WTC11 (cell line): ENCODE data around the gene DMRT2. TPM values are rescaled to one million over a fixed set of nuclear protein-coding genes. Genes with fewer than 3 reads are reported as not detected.
A peak's percentile ranks its signal among the peaks of the same experiment; 100 is the strongest.

Source experiments
- ATAC-seq: fragments of 200-7000 bp; cut with Tn5 transposase; 2 replicates; pipeline ENCODE4 v1.10.0; 2021; ENCODE audit warnings: mild to moderate bottlenecking, moderate library complexity
- CTCF ChIA-PET: fragments of 300-600 bp; sonication (Branson Sonifier 250); formaldehyde crosslinking; loops from one replicate; lab custom pipeline; 2021; ENCODE audit warnings: antibody characterized with exemption; lab: Charles Lee
- POLR2A ChIA-PET: fragments of 350-600 bp; sonication (Branson Sonifier 250); formaldehyde crosslinking; loops from one replicate; lab custom pipeline; 2021; ENCODE audit warnings: antibody characterized with exemption; lab: Charles Lee
- DNase-seq: peaks from one replicate; pipeline ENCODE4 v3.0.0; 2021; ENCODE audit warnings: low spot score
- H3K27ac Mint-ChIP-seq: 2 replicates; pipeline ENCODE4 v1.8.0; 2021; ENCODE audit warnings: mixed read lengths
- H3K27me3 Mint-ChIP-seq: 2 replicates; pipeline ENCODE4 v1.8.0; 2021; ENCODE audit warnings: low read depth, mild to moderate bottlenecking, moderate library complexity, mixed read lengths
- H3K36me3 Mint-ChIP-seq: 2 replicates; pipeline ENCODE4 v1.8.0; 2021; ENCODE audit warnings: mixed read lengths
- H3K4me1 Mint-ChIP-seq: 2 replicates; pipeline ENCODE4 v1.8.0; 2022; ENCODE audit warnings: mixed read lengths
- H3K4me3 Mint-ChIP-seq: 2 replicates; pipeline ENCODE4 v1.8.0; 2021; ENCODE audit warnings: mild to moderate bottlenecking, moderate library complexity, mixed read lengths
- H3K9me3 Mint-ChIP-seq: 2 replicates; pipeline ENCODE4 v1.8.0; 2021; ENCODE audit warnings: mixed read lengths
- ATF1 ChIP-seq: sonication (generic); formaldehyde crosslinking; IDR thresholded peaks from 2 replicates; pipeline ENCODE4 v1.8.1; 2023; ENCODE audit warnings: mild to moderate bottlenecking, moderate library complexity, missing genetic modification reagents
- CTCF ChIP-seq: fragments of 200-600 bp; IDR thresholded peaks from 2 replicates; pipeline ENCODE4 v1.8.0; 2022; ENCODE audit warnings: antibody characterized with exemption
- E2F1 ChIP-seq: sonication (generic); formaldehyde crosslinking; IDR thresholded peaks from 2 replicates; pipeline ENCODE4 v1.8.0; 2022; ENCODE audit warnings: mild to moderate bottlenecking, missing genetic modification reagents
- ELF4 ChIP-seq: sonication (generic); formaldehyde crosslinking; IDR thresholded peaks from 2 replicates; pipeline ENCODE4 v1.8.1; 2022; ENCODE audit warnings: low read depth, mild to moderate bottlenecking, moderate library complexity, missing genetic modification reagents
- FOXK1 ChIP-seq: sonication (generic); formaldehyde crosslinking; IDR thresholded peaks from 2 replicates; pipeline ENCODE4 v1.8.0; 2022; ENCODE audit warnings: mild to moderate bottlenecking, moderate library complexity, missing genetic modification reagents
- GABPB1 ChIP-seq: sonication (generic); formaldehyde crosslinking; IDR thresholded peaks from 2 replicates; pipeline ENCODE4 v1.8.1; 2023; ENCODE audit warnings: mild to moderate bottlenecking, missing genetic modification reagents
- JAZF1 ChIP-seq: fragments of 250-450 bp; sonication (Bioruptor Pico); IDR thresholded peaks from 2 replicates; pipeline ENCODE4 v1.9.0; 2021; ENCODE audit warnings: moderate library complexity, mild to moderate bottlenecking, inconsistent platforms
- MAX ChIP-seq: sonication (generic); formaldehyde crosslinking; IDR thresholded peaks from 2 replicates; pipeline ENCODE4 v1.8.0; 2022; ENCODE audit warnings: mild to moderate bottlenecking, missing genetic modification reagents
- NFATC4 ChIP-seq: fragments of 250-450 bp; sonication (Bioruptor Pico); IDR thresholded peaks from 2 replicates; pipeline ENCODE4 v1.9.0; 2021; ENCODE audit warnings: mild to moderate bottlenecking
- NR1H2 ChIP-seq: sonication (generic); formaldehyde crosslinking; IDR thresholded peaks from 2 replicates; pipeline ENCODE4 v1.9.0; 2021; ENCODE audit warnings: mild to moderate bottlenecking, moderate library complexity, missing genetic modification reagents
- NR3C1 ChIP-seq: sonication (generic); formaldehyde crosslinking; conservative IDR thresholded peaks from 2 replicates; pipeline ENCODE4 v1.8.1; 2023; ENCODE audit warnings: low read depth, mild to moderate bottlenecking, missing genetic modification reagents
- SOX15 ChIP-seq: fragments of 250-450 bp; sonication (Bioruptor Pico); IDR thresholded peaks from 2 replicates; pipeline ENCODE4 v1.9.0; 2021; ENCODE audit warnings: mild to moderate bottlenecking
- TCF7 ChIP-seq: sonication (generic); formaldehyde crosslinking; IDR thresholded peaks from 2 replicates; pipeline ENCODE4 v1.8.0; 2022; ENCODE audit warnings: mild to moderate bottlenecking, low read depth, missing genetic modification reagents, moderate library complexity
- ZNF121 ChIP-seq: sonication (generic); formaldehyde crosslinking; IDR thresholded peaks from 2 replicates; pipeline ENCODE4 v1.8.0; 2023; ENCODE audit warnings: missing genetic modification reagents
- ZNF423 ChIP-seq: fragments of 250-450 bp; sonication (Bioruptor Pico); IDR thresholded peaks from 2 replicates; pipeline ENCODE4 v2.1.2; 2022; ENCODE audit warnings: mild to moderate bottlenecking, moderate library complexity
- ZNF512 ChIP-seq: sonication (generic); formaldehyde crosslinking; IDR thresholded peaks from 2 replicates; pipeline ENCODE4 v1.8.1; 2022; ENCODE audit warnings: missing genetic modification reagents, borderline replicate concordance
- ZNF671 ChIP-seq: fragments of 250-450 bp; sonication (Bioruptor Pico); IDR thresholded peaks from 2 replicates; pipeline ENCODE4 v1.8.0; 2021; ENCODE audit warnings: mild to moderate bottlenecking
- total RNA-seq: library from RNA; stranded (reverse); gene quantifications from 3 replicates; pipeline ENCODE4 v1.2.3, GENCODE V29; 2021
- TF ChIP-seq, protein P1 (sequence below): fragments of 250-450 bp; sonication (Bioruptor Pico); IDR thresholded peaks from 2 replicates; pipeline ENCODE4 v2.1.2; 2022; ENCODE audit warnings: mild to moderate bottlenecking, moderate library complexity
- TF ChIP-seq, protein P2 (sequence below): sonication (generic); formaldehyde crosslinking; IDR thresholded peaks from 2 replicates; pipeline ENCODE4 v1.8.0; 2022; ENCODE audit warnings: missing genetic modification reagents
- TF ChIP-seq, protein P3 (sequence below): fragments of 250-450 bp; sonication (Bioruptor Pico); IDR thresholded peaks from 2 replicates; pipeline ENCODE4 v1.8.0; 2021; ENCODE audit warnings: mild to moderate bottlenecking

The DMRT2 gene
- total RNA-seq, 1 experiment from 2014 or later, result not detected

GRCh38 chr9:1024112-1024511 lies 26.0 kb upstream of the DMRT2 start (continued):
- TF ChIP-seq CTCF (no peak), ZNF512 (CRISPR knock-in tag) (no peak), ZNF121 (CRISPR knock-in tag) (no peak), ZNF671 (no peak), FOXK1 (CRISPR knock-in tag) (no peak)

- Mint-ChIP-seq H3K27ac (no peak overlapping the region), H3K27me3 (peaks cover 21% of the 10 kb centered on the region), H3K36me3 (no peaks in the 10 kb centered on the region), H3K4me3 (no peak overlapping the region), H3K4me1 (no peaks in the 10 kb centered on the region), H3K9me3 (peaks cover 21% of the 10 kb centered on the region)
- TF ChIP-seq, protein P1, sequence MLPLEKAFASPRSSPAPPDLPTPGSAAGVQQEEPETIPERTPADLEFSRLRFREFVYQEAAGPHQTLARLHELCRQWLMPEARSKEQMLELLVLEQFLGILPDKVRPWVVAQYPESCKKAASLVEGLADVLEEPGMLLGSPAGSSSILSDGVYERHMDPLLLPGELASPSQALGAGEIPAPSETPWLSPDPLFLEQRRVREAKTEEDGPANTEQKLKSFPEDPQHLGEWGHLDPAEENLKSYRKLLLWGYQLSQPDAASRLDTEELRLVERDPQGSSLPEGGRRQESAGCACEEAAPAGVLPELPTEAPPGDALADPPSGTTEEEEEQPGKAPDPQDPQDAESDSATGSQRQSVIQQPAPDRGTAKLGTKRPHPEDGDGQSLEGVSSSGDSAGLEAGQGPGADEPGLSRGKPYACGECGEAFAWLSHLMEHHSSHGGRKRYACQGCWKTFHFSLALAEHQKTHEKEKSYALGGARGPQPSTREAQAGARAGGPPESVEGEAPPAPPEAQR, result no peak
- no peak for TF ChIP-seq NFATC4 (CRISPR knock-in tag)
- TF ChIP-seq ZNF423, result no peak
- no peak for TF ChIP-seq GABPB1
- TF ChIP-seq TCF7 (CRISPR knock-in tag), result no peak
- TF ChIP-seq, protein P2, sequence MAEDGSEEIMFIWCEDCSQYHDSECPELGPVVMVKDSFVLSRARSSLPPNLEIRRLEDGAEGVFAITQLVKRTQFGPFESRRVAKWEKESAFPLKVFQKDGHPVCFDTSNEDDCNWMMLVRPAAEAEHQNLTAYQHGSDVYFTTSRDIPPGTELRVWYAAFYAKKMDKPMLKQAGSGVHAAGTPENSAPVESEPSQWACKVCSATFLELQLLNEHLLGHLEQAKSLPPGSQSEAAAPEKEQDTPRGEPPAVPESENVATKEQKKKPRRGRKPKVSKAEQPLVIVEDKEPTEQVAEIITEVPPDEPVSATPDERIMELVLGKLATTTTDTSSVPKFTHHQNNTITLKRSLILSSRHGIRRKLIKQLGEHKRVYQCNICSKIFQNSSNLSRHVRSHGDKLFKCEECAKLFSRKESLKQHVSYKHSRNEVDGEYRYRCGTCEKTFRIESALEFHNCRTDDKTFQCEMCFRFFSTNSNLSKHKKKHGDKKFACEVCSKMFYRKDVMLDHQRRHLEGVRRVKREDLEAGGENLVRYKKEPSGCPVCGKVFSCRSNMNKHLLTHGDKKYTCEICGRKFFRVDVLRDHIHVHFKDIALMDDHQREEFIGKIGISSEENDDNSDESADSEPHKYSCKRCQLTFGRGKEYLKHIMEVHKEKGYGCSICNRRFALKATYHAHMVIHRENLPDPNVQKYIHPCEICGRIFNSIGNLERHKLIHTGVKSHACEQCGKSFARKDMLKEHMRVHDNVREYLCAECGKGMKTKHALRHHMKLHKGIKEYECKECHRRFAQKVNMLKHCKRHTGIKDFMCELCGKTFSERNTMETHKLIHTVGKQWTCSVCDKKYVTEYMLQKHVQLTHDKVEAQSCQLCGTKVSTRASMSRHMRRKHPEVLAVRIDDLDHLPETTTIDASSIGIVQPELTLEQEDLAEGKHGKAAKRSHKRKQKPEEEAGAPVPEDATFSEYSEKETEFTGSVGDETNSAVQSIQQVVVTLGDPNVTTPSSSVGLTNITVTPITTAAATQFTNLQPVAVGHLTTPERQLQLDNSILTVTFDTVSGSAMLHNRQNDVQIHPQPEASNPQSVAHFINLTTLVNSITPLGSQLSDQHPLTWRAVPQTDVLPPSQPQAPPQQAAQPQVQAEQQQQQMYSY, result no peak
- TF ChIP-seq JAZF1, result no peak
- no peak for TF ChIP-seq NR1H2
- TF ChIP-seq ELF4 (CRISPR knock-in tag), result no peak
- no peak for TF ChIP-seq ATF1 (CRISPR knock-in tag)
- no peak for TF ChIP-seq SOX15 (CRISPR knock-in tag)
- TF ChIP-seq NR3C1, result no peak
- no peak for TF ChIP-seq MAX (CRISPR knock-in tag)
- TF ChIP-seq E2F1 (CRISPR knock-in tag), result no peak
- TF ChIP-seq, protein P3, sequence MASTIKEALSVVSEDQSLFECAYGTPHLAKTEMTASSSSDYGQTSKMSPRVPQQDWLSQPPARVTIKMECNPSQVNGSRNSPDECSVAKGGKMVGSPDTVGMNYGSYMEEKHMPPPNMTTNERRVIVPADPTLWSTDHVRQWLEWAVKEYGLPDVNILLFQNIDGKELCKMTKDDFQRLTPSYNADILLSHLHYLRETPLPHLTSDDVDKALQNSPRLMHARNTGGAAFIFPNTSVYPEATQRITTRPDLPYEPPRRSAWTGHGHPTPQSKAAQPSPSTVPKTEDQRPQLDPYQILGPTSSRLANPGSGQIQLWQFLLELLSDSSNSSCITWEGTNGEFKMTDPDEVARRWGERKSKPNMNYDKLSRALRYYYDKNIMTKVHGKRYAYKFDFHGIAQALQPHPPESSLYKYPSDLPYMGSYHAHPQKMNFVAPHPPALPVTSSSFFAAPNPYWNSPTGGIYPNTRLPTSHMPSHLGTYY, result no peak
- no peak for TF ChIP-seq ZNF121 (CRISPR knock-in tag)
- ChIA-PET CTCF (interaction anchor here (1.5 to 2.5 kb wide), 2 partner anchors 16 to 20 kb away, joined by 5 to 9 read pairs; no protein-coding TSS in a partner anchor), POLR2A (no interaction called here)
- ATAC-seq, result peak; percentile 66
- DNase-seq, result no peak
Measured at GRCh38 chr9:1025131-1025530, 25.0 kb upstream of the DMRT2 start.
